H1 (cell line): ENCODE data around the gene FCRL4.
A peak's percentile ranks its signal among the peaks of the same experiment; 100 is the strongest.

Experiments used
- ATF2 ChIP-seq: IDR thresholded peaks from 2 replicates; pipeline ENCODE4 v1.6.1; 2012; ENCODE audit warnings: low read length, inconsistent platforms
- CHD2 ChIP-seq: IDR thresholded peaks from 2 replicates; pipeline ENCODE4 v1.6.1; 2012; ENCODE audit warnings: low read length, improper control_type of control experiment
- GABPA ChIP-seq: IDR thresholded peaks from 2 replicates; pipeline ENCODE4 v1.6.1; 2011; ENCODE audit warnings: mild to moderate bottlenecking, low read length, moderate library complexity, borderline replicate concordance; ENCODE audit not compliant: insufficient read depth
- KDM1A ChIP-seq: fragments of 200-600, 300-600 bp; sonication (generic); IDR thresholded peaks from 2 replicates; pipeline ENCODE4 v1.7.1; 2016; ENCODE audit warnings: mild to moderate bottlenecking, low read length, borderline replicate concordance
- PHF8 ChIP-seq: fragments of 200-600 bp; sonication (generic); conservative IDR thresholded peaks from 2 replicates; pipeline ENCODE4 v1.7.1; 2012; ENCODE audit warnings: low read depth, mild to moderate bottlenecking, inconsistent platforms, low read length, moderate library complexity
- POLR2A ChIP-seq, 2 experiments: IDR thresholded peaks; 1 replicate in 1 of 2; 2 replicates in 1 of 2; pipeline ENCODE4 v1.6.1; 2011; ENCODE audit warnings: low read depth in 2 of 2, low read length in 2 of 2, mild to moderate bottlenecking in 2 of 2; ENCODE audit errors: control extremely low read depth in 1 of 2
- RFX5 ChIP-seq: IDR thresholded peaks from 2 replicates; pipeline ENCODE4 v1.6.1; 2011; ENCODE audit warnings: low read depth, low read length, improper control_type of control experiment, borderline replicate concordance
- SAP30 ChIP-seq: fragments of 300-600 bp; sonication (generic); IDR thresholded peaks from 2 replicates; pipeline ENCODE4 v1.7.1; 2012; ENCODE audit warnings: low read length, moderate library complexity, mild to moderate bottlenecking, inconsistent platforms; ENCODE audit not compliant: insufficient read depth, insufficient replicate concordance
- TCF12 ChIP-seq: IDR thresholded peaks from 2 replicates; pipeline ENCODE4 v1.6.1; 2011; ENCODE audit warnings: low read depth, mild to moderate bottlenecking, low read length
- TEAD4 ChIP-seq: IDR thresholded peaks from 2 replicates; pipeline ENCODE4 v1.6.1; 2012; ENCODE audit warnings: low read depth, low read length, inconsistent platforms, mixed read lengths
- TF ChIP-seq, protein P1 (sequence below): IDR thresholded peaks from 2 replicates; pipeline ENCODE4 v1.6.1; 2012; ENCODE audit warnings: inconsistent platforms
- TF ChIP-seq, protein P2 (sequence below), 3 experiments: IDR thresholded peaks; 1 replicate in 2 of 3; 2 replicates in 1 of 3; pipeline versions ENCODE4 v1.5.1 to v1.6.1; 2011; ENCODE audit warnings: low read length in 3 of 3, mild to moderate bottlenecking in 3 of 3, inconsistent platforms in 2 of 3, low read depth in 1 of 3, moderate library complexity in 1 of 3; ENCODE audit not compliant: insufficient read depth in 1 of 3; ENCODE audit errors: control extremely low read depth in 1 of 3

DNA sequence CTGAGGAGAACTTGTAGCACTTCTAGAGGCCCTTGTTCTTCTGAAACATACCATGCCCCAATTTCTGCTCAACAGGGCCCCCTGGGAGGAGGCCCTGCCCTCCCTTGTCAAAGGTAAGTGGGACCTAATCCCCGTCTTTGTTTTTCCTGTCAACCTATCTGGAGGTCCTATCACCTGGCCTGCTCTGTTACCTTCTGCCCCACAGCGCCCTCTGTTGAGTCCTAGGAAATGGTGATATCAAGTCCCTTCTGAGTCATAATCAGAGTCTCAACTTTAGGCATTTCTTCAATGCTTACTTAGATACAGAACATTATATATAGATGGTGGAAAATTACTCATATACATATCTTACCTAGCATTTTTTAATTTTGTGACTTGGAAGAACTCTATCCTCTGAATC lies 28.2 kb upstream of the FCRL4 start:
- no peak for TF ChIP-seq PHF8
- no peak for TF ChIP-seq POLR2A (IDR thresholded peaks at IDR 0.05; ENCODE audit: control extremely low read depth in 1 of 2, low read depth in 2 of 2, low read length in 2 of 2)
- TF ChIP-seq, protein P1, sequence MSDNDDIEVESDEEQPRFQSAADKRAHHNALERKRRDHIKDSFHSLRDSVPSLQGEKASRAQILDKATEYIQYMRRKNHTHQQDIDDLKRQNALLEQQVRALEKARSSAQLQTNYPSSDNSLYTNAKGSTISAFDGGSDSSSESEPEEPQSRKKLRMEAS = no peak
- TF ChIP-seq RFX5 = no peak
- TF ChIP-seq, protein P2, sequence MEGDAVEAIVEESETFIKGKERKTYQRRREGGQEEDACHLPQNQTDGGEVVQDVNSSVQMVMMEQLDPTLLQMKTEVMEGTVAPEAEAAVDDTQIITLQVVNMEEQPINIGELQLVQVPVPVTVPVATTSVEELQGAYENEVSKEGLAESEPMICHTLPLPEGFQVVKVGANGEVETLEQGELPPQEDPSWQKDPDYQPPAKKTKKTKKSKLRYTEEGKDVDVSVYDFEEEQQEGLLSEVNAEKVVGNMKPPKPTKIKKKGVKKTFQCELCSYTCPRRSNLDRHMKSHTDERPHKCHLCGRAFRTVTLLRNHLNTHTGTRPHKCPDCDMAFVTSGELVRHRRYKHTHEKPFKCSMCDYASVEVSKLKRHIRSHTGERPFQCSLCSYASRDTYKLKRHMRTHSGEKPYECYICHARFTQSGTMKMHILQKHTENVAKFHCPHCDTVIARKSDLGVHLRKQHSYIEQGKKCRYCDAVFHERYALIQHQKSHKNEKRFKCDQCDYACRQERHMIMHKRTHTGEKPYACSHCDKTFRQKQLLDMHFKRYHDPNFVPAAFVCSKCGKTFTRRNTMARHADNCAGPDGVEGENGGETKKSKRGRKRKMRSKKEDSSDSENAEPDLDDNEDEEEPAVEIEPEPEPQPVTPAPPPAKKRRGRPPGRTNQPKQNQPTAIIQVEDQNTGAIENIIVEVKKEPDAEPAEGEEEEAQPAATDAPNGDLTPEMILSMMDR (IDR thresholded peaks at IDR 0.05; ENCODE audit: control extremely low read depth in 1 of 3, insufficient read depth in 1 of 3, low read depth in 1 of 3, low read length in 3 of 3) = peak; percentile 51 to 77 (median 72)
- TF ChIP-seq TCF12 = no peak
- no peak for TF ChIP-seq KDM1A
- TF ChIP-seq ATF2 = no peak
- TF ChIP-seq GABPA = no peak
- no peak for TF ChIP-seq SAP30
- no peak for TF ChIP-seq TEAD4
- no peak for TF ChIP-seq CHD2
